ENCODE measurements around the gene TBC1D1. TPM values are rescaled to one million over a fixed set of nuclear protein-coding genes. Genes with fewer than 3 reads are reported as not detected.

TBC1D1 gene
- total RNA-seq, 1 donor from 2014 or later, result 96.0 TPM

- intact Hi-C loops (cut with DNase I), result no loop called here
- no peak overlapping the region for H3K4me3 ChIP-seq
- TF ChIP-seq POLR2AphosphoS5 (IDR thresholded peaks at IDR 0.05; ENCODE audit: insufficient read depth in 1 of 2, low read depth in 1 of 2) (no peak), POLR2A (IDR thresholded peaks at IDR 0.05) (no peak), CTCF (IDR thresholded peaks at IDR 0.05) (no peak)
- H3K27ac ChIP-seq, result peak overlapping the region; percentile 8
- no peak for DNase-seq (ENCODE audit: extremely low spot score in 2 of 2)
- H3K27me3 ChIP-seq, result no peaks in the 10 kb centered on the region
- H3K9me3 ChIP-seq, result no peaks in the 10 kb centered on the region
- H3K4me1 ChIP-seq, result peaks cover 10% of the 10 kb centered on the region
- H3K36me3 ChIP-seq, result no peaks in the 10 kb centered on the region
Measured at GRCh38 chr4:37885496-37885895, 5.4 kb upstream of the TBC1D1 start.

- intact Hi-C loops (cut with DNase I), result loop anchor here (10.0 kb wide), 1 partner anchor 85 kb away; no protein-coding TSS in a partner anchor
- H3K36me3 ChIP-seq, result no peaks in the 10 kb centered on the region
- TF ChIP-seq CTCF (IDR thresholded peaks at IDR 0.05) (no peak), POLR2AphosphoS5 (IDR thresholded peaks at IDR 0.05; ENCODE audit: insufficient read depth in 1 of 2, low read depth in 1 of 2) (peak in 1 of 2 donors; percentile 78)
Measured at GRCh38 chr4:37889849-37890800, 759 bp upstream of the TBC1D1 start.

GRCh38 chr4:37891260-37892159, 626 bp downstream of the TBC1D1 start:
- intact Hi-C loops (cut with DNase I), result loop anchor here (10.0 kb wide), 1 partner anchor 83 kb away; no protein-coding TSS in a partner anchor
- no peak for DNase-seq (ENCODE audit: extremely low spot score in 2 of 2)

More at GRCh38 chr4:37889849-37890800, 759 bp upstream of the TBC1D1 start:
- no peak for DNase-seq (ENCODE audit: extremely low spot score in 2 of 2)
- H3K4me1 ChIP-seq, result peaks cover 16% of the 10 kb centered on the region
- H3K4me3 ChIP-seq, result peak overlapping the region; percentile 77 to 83
- peak overlapping the region; percentile 88 for H3K27ac ChIP-seq
- H3K9me3 ChIP-seq, result no peaks in the 10 kb centered on the region
- no peaks in the 10 kb centered on the region for H3K27me3 ChIP-seq

GRCh38 chr4:37892641-37893040, 1.8 kb downstream of the TBC1D1 start:
- Histone ChIP-seq H3K4me1 (peaks cover 16% of the 10 kb centered on the region), H3K9me3 (no peaks in the 10 kb centered on the region), H3K36me3 (no peaks in the 10 kb centered on the region), H3K27me3 (no peaks in the 10 kb centered on the region), H3K4me3 (peak overlapping the region; percentile 3 to 77), H3K27ac (no peak overlapping the region)
- intact Hi-C loops (cut with DNase I), result loop anchor here (10.0 kb wide), 1 partner anchor 82 kb away; no protein-coding TSS in a partner anchor
- TF ChIP-seq POLR2A (IDR thresholded peaks at IDR 0.05) (no peak), CTCF (IDR thresholded peaks at IDR 0.05) (no peak), POLR2AphosphoS5 (IDR thresholded peaks at IDR 0.05; ENCODE audit: insufficient read depth in 1 of 2, low read depth in 1 of 2) (no peak)
- DNase-seq (ENCODE audit: extremely low spot score in 2 of 2), result no peak

More at GRCh38 chr4:37891260-37892159, 626 bp downstream of the TBC1D1 start:
- H3K36me3 ChIP-seq, result no peaks in the 10 kb centered on the region
- peak overlapping the region; percentile 77 to 83 for H3K4me3 ChIP-seq
- no peaks in the 10 kb centered on the region for H3K27me3 ChIP-seq
- H3K4me1 ChIP-seq, result peaks cover 16% of the 10 kb centered on the region
- H3K9me3 ChIP-seq, result no peaks in the 10 kb centered on the region
- peak overlapping the region; percentile 88 for H3K27ac ChIP-seq
- TF ChIP-seq POLR2AphosphoS5 (IDR thresholded peaks at IDR 0.05; ENCODE audit: insufficient read depth in 1 of 2, low read depth in 1 of 2) (no peak), CTCF (IDR thresholded peaks at IDR 0.05) (no peak)

All from vagina (tissue), 2 donors.